A673 (cell line): ENCODE data around the gene CPT1A.

Experiments
- EZH2 ChIP-seq: fragments of 200-600 bp; sonication (generic); IDR thresholded peaks from 2 replicates; pipeline ENCODE4 v1.6.1; 2017; ENCODE audit warnings: borderline replicate concordance, low read depth, mild to moderate bottlenecking, mixed read lengths, antibody characterized with exemption, low read length; ENCODE audit not compliant: poor library complexity, severe bottlenecking
- TF ChIP-seq, protein P1 (sequence below): fragments of 300-800, 200-600 bp; sonication (generic); conservative IDR thresholded peaks from 2 replicates; pipeline ENCODE4 v1.5.1; 2017; ENCODE audit warnings: low read depth, mild to moderate bottlenecking, antibody characterized with exemption, low read length, moderate library complexity, mixed read lengths

DNA sequence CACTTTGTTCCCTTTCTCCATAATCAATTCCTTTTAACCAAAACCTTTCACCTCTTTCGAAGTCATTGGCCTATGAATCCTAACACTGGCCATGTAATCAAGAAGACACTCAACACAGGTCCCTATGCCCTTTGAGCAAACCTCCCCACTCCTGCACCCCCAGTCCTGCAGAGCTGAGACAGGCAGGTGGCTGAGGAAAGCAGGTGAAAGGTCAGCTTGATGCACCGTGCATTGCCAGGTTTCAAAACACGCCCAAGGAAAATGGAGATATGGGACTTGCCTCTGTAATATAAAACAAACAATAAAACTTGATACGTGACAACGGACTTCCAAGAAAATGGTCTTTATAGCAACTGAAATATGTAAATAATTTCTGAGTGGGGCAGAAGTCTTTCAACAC is 10.6 kb downstream of the CPT1A start:
- TF ChIP-seq EZH2: no peak
- TF ChIP-seq, protein P1, sequence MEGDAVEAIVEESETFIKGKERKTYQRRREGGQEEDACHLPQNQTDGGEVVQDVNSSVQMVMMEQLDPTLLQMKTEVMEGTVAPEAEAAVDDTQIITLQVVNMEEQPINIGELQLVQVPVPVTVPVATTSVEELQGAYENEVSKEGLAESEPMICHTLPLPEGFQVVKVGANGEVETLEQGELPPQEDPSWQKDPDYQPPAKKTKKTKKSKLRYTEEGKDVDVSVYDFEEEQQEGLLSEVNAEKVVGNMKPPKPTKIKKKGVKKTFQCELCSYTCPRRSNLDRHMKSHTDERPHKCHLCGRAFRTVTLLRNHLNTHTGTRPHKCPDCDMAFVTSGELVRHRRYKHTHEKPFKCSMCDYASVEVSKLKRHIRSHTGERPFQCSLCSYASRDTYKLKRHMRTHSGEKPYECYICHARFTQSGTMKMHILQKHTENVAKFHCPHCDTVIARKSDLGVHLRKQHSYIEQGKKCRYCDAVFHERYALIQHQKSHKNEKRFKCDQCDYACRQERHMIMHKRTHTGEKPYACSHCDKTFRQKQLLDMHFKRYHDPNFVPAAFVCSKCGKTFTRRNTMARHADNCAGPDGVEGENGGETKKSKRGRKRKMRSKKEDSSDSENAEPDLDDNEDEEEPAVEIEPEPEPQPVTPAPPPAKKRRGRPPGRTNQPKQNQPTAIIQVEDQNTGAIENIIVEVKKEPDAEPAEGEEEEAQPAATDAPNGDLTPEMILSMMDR: no peak
